Hindlimb muscle (tissue), 1 donor: ENCODE measurements around the gene CYP2A7. TPM values are rescaled to one million over a fixed set of nuclear protein-coding genes. Genes with fewer than 3 reads are reported as not detected.
"Not testable (repeated sequence)": the region's sequence is repeated elsewhere in the genome, so short reads cannot be mapped to it uniquely, and the experiment has no call there.

Source experiments
- DNase-seq: peaks from one replicate; pipeline ENCODE4 v3.0.0-alpha.2; 2013
- polyA plus RNA-seq: library from polyadenylated mRNA; unstranded; fragments of 120-200 nt; gene quantifications from one replicate; pipeline ENCODE4 v1.2.1, GENCODE V29; 2013; ENCODE audit not compliant: insufficient read length

CYP2A7 gene
- polyA plus RNA-seq, 1 donor: not detected

DNA sequence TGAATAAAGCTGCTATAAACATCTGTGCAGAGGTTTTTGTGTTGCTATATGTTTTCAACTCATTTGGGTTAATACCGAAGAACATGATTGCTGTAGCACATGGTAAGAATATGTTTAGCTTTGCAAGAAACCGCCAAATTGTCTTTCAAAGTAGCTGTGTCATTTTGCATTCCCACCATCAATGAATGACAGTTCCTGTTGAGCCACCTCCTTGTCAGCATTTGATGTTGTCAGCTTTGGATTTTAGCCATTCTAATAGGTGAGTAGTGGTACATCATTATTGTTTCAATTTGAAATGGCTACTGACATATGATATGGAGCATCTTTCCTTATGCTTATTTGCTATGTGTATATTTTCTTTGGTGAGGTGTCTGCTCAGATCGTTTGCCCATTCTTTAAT lies 40.0 kb downstream of the CYP2A7 start:
- not testable (repeated sequence) for DNase-seq

DNA sequence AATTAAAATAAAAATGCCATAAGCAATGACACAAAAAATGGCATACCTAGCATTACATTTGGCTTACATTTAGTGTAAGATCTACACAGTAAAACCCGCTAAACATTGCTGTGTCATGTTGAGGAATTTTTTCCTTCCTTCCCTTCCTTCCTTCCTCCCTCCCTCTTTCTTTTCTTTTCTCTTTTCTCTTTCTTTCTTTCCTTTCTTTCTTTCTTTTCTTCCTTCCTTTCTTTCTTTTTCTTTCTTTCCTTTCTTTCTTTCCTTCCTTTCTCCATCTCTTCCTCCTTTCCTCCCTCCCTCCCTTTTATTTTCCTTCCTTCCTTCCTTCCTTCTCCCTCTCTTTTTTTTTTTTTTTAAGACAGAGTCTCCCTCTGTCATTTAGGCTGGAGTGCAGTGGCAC lies 43.6 kb downstream of the CYP2A7 start:
- not testable (repeated sequence) for DNase-seq

GRCh38 chr19:40836754-40837429 lies 45.1 kb downstream of the CYP2A7 start:
- DNase-seq: no peak

DNA sequence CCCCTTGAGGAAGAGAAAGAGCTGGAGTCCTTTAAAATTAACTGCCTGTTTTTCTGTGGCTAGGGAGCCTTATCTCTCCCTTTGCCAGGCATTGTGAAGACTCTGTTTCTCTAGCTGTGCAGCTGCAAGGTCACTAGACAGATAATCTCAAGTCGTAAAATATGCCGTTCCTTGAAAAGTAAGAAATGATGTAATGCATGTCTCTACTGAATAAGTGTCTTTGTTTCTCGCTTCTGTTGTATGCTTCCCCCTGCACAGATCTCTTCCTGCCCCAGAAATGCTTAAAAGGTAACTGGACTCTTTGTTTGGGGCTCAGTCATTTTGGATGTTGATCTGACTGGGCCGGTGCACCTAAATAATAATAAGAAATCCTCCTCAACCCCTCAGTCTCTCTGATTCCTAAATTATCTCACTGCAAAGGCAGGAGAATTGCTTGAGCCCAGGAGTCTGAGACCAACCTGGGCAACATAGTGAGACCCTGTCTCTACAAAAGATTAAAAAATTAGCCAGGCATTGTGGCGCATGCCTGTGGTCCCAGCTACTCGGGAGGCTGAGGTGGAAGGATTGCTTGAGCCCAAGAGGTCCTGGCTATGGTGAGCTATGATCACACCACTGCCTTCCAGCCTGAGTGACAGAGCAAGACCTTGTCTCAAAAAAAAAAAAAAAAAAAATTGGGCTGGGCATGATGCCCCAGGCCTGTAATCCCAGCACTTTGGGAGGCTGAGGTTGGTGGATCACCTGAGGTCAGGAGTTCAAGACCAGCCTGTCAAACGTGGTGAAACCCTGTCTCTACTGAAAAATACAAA lies 48.1 kb downstream of the CYP2A7 start:
- DNase-seq: not testable (repeated sequence)

DNA sequence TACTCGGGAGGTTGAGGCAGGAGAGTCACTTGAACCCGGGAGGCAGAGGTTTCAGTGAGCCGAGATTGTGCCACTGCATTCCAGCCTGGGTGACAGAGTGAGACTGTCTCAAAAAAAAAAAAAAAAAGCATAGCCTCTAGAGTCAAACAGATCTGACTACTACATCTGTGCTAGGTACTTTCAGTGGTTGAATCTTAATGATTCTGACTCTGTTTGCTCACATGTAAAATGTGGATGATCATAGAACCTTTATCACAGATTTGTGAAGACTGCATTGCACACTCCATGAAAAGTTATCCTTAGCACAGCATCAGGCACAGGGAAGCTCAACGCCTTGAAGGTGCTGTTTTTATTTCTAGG lies 49.6 kb downstream of the CYP2A7 start:
- not testable (repeated sequence) for DNase-seq

DNA sequence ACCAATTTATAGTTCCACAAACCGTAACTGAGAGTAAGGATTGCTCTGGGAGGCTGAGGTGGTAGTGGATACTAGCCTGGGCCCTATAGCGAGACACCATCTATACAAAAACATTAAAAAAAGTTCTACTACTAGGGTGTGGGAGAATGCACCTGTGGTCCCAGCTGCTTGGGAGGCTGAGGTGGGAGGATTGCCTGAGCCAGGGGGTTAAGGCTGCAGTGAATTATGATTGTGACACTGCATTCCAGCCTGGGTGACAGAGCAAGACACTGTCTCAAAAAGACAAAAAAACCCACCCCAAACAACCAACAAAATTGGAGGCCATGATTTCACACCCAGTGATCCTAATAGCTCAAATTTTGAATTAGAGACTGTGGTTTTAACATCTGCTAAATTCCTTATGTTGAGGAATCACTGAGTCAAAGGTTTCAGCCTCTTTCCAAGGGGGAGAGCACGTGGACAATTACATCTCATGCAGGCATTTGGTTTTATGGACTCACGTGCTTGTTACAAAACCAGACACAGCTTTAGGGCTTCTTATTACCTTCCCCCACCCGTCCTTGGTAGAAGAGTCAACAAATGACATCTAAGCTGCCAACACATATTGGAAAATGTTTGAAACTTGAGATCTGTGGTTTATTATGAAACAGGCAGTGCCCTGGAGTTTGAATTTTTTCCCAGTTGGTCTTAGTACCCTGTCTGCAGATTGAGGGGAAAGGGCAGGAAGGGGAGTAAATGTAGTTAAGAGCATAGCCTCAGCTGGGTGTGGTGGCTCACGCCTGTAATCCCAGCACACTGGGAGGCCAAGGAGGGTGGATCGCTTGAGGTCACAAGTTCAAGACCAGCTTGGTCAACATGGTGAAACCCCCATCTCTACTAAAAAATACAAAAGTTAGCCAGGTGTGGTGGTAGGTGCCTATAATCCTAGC lies 50.3 kb downstream of the CYP2A7 start:
- no peak for DNase-seq

DNA sequence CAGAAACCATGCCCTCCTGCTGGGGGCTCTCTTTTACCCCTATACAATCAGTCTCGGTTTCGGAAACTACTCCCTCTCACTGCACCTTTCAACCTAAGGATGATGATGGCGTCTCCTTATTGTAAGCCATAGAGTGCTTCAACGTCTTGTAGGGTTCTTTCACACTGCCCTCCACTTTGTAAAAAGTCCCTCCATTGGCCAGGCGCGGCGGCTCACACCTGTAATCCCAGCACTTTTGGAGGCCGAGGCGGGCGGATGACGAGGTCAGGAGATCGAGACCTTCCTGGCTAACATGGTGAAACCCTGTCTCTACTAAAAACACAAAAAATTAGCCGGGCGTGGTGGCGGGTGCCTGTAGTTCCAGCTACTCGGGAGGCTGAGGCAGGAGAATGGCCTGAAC lies 51.3 kb downstream of the CYP2A7 start:
- not testable (repeated sequence) for DNase-seq

- no peak for DNase-seq
These were observed 52.8 kb downstream of the CYP2A7 start for GRCh38 chr19:40829205-40829604.

GRCh38 chr19:40827386-40828247 lies 54.4 kb downstream of the CYP2A7 start:
- DNase-seq: no peak

- DNase-seq: not testable (repeated sequence)
These were observed 55.2 kb downstream of the CYP2A7 start for GRCh38 chr19:40826699-40827385.

DNA sequence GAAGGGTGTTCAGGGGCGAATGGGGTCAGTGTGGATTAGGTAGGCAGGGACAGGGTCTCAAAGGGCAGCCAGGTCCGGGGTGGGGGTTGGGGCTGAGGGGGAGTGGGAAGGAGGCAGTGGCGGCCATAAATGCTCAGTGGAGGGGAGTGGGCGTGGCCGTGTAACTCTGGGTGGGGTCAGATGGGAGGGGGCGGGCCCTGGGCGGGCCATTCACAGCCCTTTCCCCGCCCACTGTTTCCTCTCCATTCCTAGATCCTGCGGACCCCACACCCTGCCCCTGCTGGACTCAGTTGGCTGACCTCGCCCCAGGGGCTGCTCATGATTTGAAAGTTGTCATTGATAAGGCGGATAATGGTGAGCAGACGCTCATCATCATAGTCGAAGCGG lies 55.7 kb downstream of the CYP2A7 start:
- not testable (repeated sequence) for DNase-seq

- not testable (repeated sequence) for DNase-seq
These were observed 56.5 kb downstream of the CYP2A7 start for GRCh38 chr19:40825460-40826095.

Other genes with a start within 250 kb of the CYP2A7 start
- 36.7 TPM for gene NUMBL, start 191.6 kb downstream of the CYP2A7 start, polyA plus RNA-seq
- 25.4 TPM for gene COQ8B, start 165.3 kb downstream of the CYP2A7 start, polyA plus RNA-seq
- gene ITPKC, start 165.1 kb downstream of the CYP2A7 start, polyA plus RNA-seq: 12.1 TPM
- 12.7 TPM for gene ACTMAP, start 131.8 kb downstream of the CYP2A7 start, polyA plus RNA-seq
- gene SNRPA, start 131.0 kb downstream of the CYP2A7 start, polyA plus RNA-seq: 75.2 TPM
- 1.2 TPM for gene MIA, start 106.7 kb downstream of the CYP2A7 start, polyA plus RNA-seq
- gene RAB4B, start 104.0 kb downstream of the CYP2A7 start, polyA plus RNA-seq: 11.1 TPM
- gene EGLN2, start 83.0 kb downstream of the CYP2A7 start, polyA plus RNA-seq: 46.1 TPM
- not detected for gene CYP2A6, start 31.8 kb downstream of the CYP2A7 start, polyA plus RNA-seq
- not detected for gene CYP2B6, start 109.1 kb upstream of the CYP2A7 start, polyA plus RNA-seq
- gene CYP2A13, start 206.2 kb upstream of the CYP2A7 start, polyA plus RNA-seq: not detected
- not detected for gene CYP2F1, start 232.2 kb upstream of the CYP2A7 start, polyA plus RNA-seq